GM03348 (cell line): ENCODE data around the gene MGMT.

Experiments
- DNase-seq: peaks from one replicate; pipeline ENCODE4 v3.0.0; 2012; ENCODE audit warnings: low spot score

MGMT gene

GRCh38 chr10:129760416-129760815, 293.4 kb downstream of the MGMT start:
- no peak for DNase-seq

- no peak for DNase-seq
These were observed 294.3 kb downstream of the MGMT start for GRCh38 chr10:129761197-129761972.

- DNase-seq = no peak
These were observed 295.2 kb downstream of the MGMT start for GRCh38 chr10:129761981-129762956.

DNA sequence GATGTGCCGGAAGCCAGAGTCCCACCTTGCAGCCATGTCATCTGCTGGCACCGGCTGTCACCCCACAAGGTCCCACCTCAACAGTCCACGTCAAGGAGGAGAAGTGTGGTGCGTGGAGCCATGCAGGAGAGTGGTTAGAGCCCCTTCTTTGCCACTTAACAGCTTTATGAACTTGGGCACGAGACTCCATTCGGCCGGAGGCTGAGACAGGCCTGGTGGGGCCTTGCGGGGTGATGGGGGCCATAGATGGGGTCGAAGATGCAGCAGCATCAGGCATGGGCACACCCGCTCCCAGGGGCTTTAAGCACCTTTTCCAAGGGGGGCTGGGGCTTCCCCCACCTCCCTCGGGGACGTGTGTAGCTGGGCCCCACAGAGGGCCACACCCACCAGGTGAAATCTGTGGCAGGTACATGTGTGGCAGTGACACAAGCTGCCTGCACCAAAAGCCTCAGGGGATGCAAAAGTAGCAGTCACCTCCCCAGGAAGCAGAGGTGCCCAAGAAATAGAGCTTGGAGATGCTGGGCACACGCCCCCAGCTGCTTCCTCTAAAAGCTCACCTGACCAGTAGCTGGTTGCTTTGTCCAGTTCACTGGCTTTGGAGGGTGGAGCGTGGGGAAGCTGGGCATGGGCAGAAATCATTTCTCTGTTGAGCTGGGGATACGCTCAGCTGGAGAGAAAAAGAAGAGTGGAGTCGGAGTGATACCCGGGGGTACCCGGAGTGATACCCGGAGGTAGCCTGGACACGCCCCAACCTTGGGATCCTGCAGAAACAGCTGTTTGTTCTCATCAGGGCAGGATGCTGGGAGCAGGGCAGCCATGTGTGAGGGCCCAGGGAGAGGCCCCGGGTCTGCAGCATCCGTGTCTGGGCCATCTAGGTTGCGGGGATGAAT, 297.2 kb downstream of the MGMT start:
- no peak for DNase-seq

- no peak for DNase-seq
These were observed 298.0 kb downstream of the MGMT start for GRCh38 chr10:129764901-129765663.

DNA sequence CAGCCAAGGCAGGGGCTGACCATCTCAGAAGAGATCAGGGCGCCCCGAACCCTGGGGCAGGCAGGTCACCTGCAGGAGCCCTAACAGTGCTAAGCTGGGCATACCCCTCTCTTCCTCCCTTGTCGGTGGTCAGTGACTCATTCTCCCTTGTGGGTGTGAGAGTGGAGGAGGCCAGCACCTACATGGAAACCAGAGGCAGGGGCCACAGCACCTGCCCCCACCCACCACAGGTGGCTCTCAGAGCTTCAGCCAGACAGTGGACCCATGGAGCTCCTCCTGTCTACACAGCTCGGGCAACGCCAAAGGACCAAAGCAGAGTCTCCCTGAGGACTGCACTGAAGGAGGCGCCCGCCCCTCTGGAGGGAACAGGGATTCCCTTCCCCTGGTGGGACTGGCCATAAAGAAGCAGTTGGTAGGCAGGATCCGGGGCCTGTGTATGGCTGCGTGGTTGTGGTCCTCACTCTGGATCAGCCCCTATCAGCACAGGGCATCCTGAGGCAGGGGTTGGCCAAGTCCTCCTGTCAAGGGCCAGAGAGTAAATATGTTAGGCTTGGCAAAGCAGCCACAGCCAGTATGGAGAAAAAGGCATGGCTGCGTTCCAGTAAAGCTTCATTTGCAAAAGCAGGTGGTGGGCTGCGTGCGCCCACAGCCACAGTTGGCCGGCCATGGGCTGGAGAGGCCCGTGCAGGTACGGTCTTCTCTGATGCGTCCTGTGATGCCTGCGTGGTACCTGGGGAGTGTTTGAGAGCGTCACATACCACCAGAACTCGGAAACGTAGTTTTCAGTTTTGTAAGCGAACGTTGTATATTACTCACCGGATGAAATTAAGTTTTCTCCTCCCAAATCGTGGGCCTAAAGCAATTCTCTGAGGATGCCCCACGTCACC, 298.9 kb downstream of the MGMT start:
- DNase-seq = no peak

DNA sequence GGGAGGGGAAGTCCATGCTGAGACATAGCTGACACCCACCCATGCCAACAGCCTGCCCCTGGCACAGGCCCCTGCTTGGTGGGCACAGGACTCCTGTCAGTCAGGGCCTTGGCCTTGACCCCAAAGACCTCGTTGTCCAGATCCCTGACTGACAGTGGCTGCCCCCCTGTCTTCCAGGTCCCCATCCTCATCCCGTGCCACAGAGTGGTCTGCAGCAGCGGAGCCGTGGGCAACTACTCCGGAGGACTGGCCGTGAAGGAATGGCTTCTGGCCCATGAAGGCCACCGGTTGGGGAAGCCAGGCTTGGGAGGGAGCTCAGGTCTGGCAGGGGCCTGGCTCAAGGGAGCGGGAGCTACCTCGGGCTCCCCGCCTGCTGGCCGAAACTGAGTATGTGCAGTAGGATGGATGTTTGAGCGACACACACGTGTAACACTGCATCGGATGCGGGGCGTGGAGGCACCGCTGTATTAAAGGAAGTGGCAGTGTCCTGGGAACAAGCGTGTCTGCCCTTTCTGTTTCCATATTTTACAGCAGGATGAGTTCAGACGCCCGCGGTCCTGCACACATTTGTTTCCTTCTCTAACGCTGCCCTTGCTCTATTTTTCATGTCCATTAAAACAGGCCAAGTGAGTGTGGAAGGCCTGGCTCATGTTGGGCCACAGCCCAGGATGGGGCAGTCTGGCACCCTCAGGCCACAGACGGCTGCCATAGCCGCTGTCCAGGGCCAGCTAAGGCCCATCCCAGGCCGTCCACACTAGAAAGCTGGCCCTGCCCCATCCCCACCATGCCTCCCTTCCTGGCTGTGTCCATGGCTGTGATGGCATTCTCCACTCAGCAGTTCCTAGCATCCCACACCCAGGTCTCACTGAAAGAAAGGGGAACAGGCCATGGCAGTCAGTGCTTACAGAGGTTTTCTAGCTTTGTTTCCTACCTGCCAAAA, 299.8 kb downstream of the MGMT start:
- no peak for DNase-seq

DNA sequence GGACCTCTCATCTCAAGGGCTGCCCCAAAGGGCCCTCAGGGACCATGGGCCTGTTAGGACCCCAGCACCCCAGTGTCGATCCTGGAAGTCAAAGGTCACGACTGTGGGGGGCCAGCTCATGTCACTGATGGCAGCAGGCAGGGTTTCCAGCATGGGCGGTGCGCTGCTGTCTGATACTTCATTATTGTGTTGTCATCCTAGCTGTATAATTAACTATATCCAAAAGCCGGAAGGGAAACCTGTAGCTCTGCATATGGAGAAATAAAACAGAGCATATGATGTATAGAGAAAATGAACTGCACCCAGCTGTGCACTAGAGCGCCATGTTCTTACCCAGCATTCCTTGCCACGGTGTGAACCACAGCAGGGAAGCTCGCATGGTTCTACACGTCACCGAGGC, 300.7 kb downstream of the MGMT start:
- no peak for DNase-seq

DNA sequence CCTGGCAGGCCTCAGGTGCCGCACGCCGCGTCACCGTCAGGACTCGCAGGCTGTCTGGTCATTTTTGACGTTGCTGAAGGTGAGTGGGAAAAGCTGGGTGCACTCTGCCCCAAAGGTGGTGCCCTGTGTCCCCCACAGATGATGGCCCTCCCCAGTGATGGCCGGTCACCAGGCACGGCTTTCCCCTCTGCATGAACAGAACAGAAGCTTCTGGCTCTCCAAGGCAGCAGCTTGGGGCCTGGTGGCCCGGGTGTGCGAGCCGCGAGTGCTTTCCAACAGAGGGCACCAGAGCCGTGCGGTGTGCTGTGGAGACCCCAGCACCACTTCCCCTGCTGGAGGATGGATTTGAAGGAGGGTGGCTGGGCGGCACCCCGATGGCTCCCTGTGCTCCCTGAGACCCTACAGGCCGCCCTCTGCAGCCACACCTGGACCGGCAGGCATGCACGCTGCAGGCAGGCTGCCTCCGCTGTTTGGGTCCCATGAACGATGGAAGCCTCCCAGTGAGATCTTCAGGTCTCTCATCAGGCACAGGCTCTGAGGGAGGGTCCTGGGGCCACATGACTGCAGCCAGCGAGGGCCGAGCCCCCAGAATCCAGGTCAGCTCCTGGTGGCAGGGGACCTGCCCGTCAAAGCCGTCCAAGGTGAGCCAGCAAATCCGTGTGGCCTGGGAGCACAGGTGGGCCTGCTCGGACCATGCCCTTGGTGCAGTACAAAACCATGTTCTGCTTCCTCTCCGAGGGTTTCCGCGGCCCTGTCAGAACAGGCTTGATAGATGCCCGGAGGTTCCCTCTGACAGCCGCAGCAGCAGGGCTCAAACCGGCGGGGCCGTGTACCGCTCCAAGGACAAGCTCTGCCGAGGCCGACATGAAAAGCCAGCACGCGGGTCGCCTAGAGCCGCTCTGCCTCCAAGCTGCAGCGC, 301.7 kb downstream of the MGMT start:
- DNase-seq = no peak

DNA sequence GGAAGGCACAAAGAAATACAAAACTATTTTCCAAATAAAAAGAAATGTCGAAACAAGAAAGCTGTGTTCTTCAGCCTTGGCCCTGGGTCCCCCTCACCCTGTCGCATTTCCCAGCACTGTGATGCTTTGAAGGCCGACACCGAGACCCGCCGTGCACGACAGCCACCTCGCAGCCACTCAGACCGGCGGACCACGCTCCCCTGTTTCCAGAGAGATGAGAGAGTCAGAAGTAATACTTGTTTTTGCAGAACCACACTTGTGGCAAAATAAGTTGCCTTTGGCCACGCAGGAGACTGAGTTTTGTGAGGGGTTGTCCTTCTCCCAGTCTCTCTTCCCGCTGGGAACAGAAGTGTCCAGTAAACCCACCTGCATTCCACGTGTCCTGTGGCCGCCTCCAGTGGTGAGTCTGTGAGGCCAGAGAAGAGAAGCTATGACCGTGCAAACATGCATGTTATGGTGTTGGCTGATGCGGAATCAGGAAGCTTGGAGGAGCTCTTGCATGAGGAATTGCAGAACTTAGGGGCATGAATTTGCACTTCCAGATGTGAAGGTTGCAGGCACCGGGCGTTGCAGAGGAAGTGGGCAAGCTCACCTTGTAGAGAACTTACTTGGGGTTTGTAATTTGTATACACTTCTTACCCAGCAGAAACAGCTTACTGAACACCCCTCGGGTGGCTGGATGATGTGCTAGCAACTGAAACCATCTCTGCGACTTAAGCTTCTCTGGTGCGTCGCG, 302.5 kb downstream of the MGMT start:
- DNase-seq = no peak

GRCh38 chr10:129770286-129770685, 303.2 kb downstream of the MGMT start:
- DNase-seq = no peak

- no peak for DNase-seq
These were observed 304.0 kb downstream of the MGMT start for GRCh38 chr10:129771024-129771423.

DNA sequence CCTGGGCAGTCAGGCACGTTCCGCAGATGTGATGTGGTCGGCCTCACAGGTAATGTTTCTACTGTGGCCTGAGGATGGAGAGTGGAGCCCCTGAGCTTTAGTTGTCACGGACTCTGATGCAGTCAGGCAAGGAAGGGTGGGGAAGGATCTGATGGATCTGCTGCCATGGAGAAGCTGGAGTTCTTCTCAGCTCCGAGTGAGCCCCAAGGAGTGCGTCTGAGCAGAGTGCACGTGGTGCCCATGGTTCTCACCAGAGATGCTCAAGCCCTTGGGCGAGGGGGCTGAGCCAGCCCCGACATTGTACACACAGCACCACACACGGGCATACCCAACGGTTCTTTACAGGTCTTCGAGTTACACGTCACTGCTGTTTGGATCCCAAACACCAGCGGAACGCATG, 304.5 kb downstream of the MGMT start:
- no peak for DNase-seq

GRCh38 chr10:129771991-129772431, 305.0 kb downstream of the MGMT start:
- no peak for DNase-seq

DNA sequence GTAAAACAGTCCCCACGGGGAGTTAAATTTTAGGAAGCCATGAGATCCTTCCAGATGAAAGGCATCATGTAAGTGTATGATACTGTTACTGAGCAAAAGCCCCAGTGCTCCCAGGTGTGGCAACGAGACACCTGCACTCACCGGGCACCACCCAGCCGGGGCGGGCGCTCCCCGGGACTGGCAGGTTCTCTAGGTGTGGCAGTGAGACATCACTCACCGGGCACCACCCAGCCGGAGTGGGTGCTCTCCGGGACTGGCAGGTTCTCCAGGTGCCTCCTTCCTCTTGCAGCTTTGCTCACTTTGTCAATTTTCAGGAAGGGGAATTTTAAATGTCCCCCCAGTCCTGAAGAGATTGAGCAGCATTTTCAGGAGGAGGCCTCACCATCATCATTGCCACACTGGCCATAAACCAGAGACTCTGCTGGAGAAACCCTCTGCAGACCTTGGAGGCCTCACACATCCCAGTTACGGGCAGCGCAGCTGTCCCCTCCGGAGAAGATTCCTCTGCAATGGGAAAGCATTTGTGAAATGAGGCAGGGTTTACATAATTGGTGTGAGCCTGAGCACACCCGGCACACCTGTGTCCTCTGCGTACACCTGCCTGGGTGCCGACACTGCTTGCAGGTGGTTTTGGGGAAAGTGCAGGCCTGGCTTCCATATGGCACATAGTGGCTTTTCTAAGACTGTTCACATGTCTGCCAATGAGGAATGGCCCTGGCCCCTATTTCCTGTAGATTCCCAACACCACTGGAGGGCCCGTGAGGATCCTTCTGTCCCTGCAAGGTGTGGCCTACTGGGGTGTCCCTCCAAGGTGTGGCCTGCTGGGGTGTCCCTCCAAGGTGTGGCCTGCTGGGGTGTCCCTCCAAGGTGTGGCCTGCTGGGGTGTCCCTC, 305.7 kb downstream of the MGMT start:
- DNase-seq = no peak

GRCh38 chr10:129773359-129773990, 306.4 kb downstream of the MGMT start:
- no peak for DNase-seq
